GM19351 (cell line): ENCODE data around the gene ZNF668.

ENCODE experiments used
- ATAC-seq: cut with Tn5 transposase; IDR thresholded peaks from one replicate; pipeline ENCODE4 v1.9.1; 2021; ENCODE audit warnings: mild to moderate bottlenecking, moderate library complexity; ENCODE audit not compliant: unreplicated experiment

The ZNF668 gene

DNA sequence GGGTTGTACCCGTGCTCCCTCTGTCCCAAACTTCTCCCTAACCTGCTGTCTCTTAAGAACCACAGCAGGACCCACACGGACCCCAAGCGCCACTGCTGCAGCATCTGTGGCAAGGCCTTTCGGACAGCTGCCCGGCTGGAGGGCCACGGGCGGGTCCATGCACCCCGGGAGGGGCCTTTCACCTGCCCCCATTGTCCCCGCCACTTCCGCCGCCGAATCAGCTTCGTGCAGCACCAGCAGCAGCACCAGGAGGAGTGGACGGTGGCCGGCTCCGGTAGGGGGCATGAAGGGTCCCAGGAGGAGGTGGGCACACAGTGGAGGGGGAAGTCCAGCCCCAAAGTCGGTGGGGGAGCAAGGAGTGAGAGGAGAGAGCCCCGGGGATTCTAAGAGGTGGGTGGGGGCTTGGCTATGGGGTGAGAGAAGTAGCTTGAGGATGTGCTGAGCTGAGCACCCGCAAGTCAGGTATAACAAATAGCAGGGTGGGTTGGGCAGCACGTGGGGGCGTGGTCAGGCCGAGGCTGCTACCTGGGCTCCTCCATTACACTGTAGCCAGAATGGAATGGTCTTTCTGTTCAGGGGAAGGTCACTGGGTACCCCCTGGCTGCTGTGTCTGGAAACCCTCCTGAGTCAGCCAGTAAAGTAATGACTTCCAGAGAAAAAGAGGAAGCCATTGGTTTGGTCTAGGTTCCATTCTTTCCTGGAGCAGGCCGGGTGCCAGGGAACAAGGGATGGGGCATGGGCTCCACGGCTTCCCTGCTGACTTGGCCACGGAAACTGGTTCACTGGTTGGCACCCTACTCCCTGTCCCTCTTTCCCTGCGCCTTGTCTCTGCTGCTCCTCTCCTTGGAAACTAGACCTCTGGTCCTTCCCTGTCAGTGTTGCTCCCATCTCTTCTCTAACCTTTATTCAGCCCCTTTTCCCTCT lies 7.7 kb upstream of the ZNF668 start:
- no peak for ATAC-seq

DNA sequence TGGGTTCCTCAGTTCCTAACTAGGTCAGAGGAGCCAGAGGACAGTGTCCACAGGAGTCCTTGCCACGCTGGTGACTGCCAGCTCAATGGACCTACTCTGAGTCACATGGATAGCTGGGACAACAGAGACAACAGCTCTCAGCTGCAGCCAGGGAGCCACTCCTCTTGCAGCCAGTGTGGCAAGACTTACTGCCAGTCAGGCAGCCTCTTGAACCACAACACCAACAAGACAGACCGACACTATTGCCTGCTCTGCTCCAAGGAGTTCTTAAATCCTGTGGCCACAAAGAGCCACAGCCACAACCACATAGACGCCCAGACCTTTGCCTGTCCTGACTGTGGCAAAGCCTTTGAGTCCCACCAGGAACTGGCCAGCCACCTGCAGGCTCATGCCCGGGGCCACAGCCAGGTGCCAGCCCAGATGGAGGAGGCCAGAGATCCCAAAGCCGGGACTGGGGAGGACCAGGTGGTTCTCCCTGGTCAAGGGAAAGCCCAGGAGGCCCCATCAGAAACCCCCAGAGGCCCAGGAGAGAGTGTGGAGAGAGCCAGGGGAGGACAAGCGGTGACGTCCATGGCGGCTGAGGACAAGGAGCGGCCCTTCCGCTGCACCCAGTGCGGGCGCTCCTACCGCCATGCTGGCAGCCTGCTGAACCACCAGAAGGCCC lies 6.8 kb upstream of the ZNF668 start:
- ATAC-seq, result no peak

DNA sequence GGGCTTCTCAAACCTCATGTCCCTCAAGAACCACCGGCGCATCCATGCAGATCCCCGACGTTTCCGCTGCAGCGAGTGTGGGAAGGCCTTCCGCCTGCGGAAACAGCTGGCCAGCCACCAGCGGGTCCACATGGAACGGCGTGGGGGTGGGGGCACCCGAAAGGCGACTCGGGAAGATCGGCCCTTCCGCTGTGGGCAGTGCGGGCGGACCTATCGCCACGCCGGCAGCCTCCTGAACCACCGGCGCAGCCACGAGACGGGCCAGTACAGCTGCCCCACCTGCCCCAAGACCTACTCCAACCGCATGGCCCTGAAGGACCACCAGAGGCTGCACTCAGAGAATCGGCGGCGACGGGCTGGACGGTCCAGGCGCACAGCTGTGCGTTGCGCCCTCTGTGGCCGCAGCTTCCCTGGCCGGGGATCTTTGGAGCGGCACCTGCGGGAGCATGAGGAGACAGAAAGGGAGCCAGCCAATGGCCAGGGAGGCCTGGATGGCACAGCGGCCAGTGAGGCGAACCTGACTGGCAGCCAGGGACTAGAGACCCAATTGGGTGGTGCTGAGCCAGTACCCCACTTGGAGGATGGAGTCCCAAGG lies 6.1 kb upstream of the ZNF668 start:
- ATAC-seq, result no peak

DNA sequence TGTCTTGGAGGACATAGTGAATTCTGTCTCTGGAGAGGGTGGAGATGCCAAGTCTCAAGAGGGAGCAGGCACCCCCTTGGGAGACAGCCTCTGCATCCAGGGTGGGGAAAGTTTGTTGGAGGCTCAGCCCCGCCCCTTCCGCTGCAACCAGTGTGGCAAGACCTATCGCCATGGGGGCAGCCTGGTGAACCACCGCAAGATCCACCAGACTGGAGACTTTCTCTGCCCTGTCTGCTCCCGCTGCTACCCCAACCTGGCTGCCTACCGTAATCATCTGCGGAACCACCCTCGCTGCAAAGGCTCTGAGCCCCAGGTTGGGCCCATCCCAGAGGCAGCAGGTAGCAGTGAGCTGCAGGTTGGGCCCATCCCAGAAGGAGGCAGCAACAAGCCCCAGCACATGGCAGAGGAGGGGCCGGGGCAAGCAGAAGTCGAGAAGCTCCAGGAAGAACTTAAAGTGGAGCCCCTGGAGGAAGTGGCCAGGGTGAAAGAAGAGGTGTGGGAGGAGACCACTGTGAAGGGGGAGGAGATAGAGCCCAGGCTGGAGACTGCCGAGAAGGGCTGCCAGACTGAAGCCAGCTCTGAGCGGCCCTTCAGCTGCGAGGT lies 5.4 kb upstream of the ZNF668 start:
- ATAC-seq, result no peak

DNA sequence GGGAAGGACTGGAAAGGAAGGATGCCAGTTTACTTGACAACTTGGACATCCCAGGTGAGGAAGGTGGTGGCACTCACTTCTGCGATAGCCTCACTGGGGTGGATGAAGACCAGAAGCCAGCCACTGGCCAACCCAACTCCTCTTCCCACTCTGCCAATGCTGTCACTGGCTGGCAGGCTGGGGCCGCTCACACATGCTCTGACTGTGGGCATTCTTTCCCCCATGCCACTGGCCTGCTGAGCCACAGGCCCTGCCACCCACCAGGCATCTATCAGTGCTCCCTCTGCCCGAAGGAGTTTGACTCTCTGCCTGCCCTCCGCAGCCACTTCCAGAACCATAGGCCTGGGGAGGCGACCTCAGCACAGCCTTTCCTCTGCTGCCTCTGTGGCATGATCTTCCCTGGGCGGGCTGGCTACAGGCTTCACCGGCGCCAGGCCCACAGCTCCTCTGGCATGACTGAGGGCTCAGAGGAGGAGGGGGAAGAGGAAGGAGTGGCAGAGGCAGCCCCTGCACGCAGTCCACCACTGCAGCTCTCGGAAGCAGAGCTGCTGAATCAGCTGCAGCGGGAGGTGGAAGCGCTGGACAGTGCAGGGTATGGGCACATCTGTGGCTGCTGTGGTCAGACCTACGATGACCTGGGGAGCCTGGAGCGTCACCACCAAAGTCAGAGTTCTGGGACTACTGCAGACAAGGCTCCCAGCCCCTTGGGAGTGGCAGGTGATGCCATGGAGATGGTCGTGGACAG lies 4.7 kb upstream of the ZNF668 start:
- ATAC-seq, result no peak

DNA sequence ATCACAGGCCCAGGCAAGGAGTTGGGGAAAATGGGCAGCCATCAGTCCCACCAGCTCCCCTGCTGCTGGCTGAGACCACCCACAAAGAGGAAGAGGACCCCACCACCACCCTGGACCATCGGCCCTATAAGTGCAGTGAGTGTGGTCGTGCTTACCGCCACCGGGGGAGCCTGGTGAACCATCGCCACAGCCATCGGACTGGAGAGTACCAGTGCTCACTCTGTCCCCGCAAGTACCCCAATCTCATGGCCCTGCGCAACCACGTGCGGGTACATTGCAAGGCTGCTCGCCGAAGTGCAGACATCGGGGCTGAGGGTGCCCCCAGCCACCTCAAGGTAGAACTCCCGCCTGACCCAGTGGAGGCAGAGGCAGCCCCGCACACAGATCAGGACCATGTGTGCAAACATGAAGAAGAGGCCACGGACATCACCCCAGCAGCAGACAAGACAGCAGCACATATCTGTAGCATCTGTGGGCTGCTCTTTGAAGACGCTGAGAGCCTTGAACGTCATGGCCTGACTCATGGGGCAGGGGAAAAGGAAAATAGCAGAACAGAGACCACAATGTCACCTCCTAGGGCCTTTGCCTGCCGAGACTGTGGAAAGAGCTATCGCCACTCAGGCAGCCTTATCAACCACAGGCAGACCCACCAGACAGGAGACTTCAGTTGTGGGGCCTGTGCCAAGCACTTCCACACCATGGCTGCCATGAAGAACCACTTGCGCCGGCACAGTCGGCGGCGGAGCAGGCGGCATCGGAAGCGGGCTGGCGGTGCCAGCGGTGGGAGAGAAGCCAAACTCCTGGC lies 3.8 kb upstream of the ZNF668 start:
- no peak for ATAC-seq

- no peak for ATAC-seq
These were observed 3.0 kb upstream of the ZNF668 start for GRCh38 chr16:31077024-31077423.

- no peak for ATAC-seq
These were observed 2.3 kb upstream of the ZNF668 start for GRCh38 chr16:31076319-31076718.

GRCh38 chr16:31074814-31075183 lies 759 bp upstream of the ZNF668 start:
- ATAC-seq, result no peak

- peak; percentile 47 for ATAC-seq
These were observed 684 bp downstream of the ZNF668 start for GRCh38 chr16:31073142-31073969.

GRCh38 chr16:31072540-31073141 lies 1.4 kb downstream of the ZNF668 start:
- peak; percentile 3 for ATAC-seq

DNA sequence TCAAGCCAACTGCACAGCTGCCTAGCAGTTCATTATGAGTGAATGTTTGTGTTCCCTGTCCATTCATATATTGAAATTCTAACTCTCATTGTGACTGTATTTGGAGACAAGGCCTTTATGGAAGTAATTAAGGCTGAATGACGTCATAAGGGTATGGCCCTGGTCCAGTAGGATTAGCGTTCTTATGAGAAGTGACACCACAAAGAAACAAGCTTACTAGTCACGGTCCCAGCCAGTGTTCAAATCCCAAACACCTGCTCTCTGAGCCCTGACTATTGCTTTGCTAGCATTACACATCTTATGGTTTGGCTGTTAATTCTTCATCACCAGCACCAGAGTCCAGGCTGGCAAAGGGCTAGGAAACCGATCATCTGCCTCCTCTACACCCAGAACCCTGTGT lies 2.2 kb downstream of the ZNF668 start:
- ATAC-seq, result no peak

DNA sequence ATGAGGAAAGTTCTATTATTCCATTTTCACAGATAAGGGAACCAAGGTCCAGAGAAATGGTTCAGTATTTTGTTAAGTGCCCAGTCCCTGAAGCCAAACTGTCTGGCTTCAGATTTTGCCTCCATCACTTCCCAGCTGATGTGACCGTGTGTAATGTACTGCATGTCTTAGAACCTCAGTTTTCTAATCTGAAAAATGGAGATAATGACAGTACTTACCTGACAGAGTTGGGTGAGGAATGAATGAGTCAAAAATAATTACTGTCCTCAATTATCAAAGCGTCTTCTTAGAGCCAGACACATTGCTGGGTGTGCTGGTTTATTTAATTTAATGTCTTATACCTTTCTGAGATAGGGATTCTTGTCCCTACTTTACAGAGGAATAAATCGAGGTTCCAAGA lies 6.7 kb downstream of the ZNF668 start:
- no peak for ATAC-seq

DNA sequence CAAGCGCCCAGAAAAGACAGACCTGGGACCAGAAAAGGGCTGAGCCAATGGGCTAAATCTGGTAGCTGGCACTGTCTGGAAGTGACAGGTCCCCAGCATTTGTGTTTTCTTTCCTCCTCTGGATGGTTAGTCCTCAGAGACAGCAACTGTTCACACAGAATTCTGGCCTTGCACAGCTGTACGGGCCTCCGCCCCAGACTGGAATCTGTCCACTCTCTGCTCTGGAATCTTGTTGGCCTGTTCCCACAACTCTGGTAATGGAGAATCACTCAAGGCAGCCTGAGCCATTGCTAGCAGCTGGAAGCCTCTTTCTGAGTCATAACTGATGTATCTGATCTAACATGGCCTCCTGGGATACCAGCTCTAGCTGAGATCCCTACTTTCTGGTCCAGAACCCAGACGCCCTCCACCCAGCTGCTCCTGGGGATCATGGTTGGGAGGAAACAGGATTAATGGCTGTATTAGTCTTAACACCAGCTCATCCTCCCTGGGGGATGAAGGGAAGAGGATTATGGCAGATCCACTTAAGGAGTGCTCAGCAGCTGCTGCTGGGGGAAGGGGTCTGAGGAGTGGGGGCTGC lies 9.1 kb downstream of the ZNF668 start:
- ATAC-seq, result no peak

DNA sequence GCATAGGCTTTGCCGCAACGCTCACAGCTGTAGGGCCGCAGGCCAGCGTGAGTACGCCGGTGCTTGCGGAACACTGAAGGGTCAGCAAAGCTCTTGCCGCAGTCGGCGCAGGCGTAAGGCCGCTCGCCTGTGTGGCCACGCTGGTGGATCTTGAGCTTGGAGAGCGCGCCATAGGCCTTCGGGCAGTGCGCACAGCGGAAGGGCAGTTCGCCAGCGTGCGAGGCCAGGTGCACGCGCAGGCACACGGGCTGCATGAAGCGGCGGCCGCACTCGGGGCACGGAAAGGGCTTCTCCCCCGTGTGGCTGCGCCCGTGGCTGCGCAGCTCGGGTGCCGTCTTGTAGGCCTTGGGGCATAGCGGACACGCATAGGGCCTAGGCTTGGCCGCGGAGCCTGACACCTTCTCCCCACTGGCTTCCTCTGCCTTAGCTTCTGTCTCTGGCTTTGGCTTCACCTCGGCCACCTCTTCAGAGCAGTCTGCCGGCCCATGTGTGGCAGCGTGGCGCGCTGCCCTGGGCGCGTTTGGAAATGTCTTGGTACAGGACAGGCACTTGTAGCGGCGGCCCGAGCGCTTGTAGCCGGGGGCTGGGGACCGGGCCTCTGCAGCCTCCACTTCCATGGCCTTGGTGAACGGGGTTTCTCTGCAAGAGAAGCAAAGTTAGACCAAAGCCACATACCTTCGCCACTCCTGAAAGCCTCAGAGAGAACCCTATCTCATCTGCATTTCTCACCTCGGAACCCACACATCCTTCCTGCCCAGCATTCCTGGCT lies 10.0 kb downstream of the ZNF668 start:
- no peak for ATAC-seq

DNA sequence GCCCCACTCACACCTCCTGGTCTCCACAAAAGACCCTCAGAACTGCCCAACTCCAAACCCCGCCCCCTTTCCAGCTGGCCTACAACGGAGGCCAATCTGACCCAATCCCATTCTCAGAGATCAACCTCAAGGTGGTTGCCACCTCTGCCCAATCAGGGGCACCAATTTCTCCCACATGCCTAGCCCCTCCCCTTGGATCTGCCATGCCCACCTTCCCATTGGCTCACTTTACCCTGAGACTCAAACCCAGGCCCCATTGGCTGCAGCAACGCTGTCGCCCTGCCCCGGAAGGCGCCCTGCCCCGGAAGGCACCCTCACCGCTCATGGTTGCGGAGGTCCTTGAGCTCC lies 10.6 kb downstream of the ZNF668 start:
- ATAC-seq, result no peak

GRCh38 chr16:31061813-31062440 lies 12.1 kb downstream of the ZNF668 start:
- ATAC-seq, result no peak
